HEK293 (cell line): ENCODE results near the gene SH3TC1.

ENCODE experiments used
- HOXA7 ChIP-seq: sonication (generic); formaldehyde crosslinking; IDR thresholded peaks from 2 replicates; pipeline ENCODE4 v1.8.1; 2022; ENCODE audit warnings: missing genetic modification reagents, borderline replicate concordance
- SP2 ChIP-seq: fragments of 450-650 bp; formaldehyde crosslinking; IDR thresholded peaks from 2 replicates; pipeline ENCODE4 v1.5.1; 2016; ENCODE audit warnings: missing biosample characterization, missing genetic modification characterization
- TCF7L2 ChIP-seq: IDR thresholded peaks from 2 replicates; pipeline ENCODE4 v1.6.1; 2011; ENCODE audit warnings: low read depth, mild to moderate bottlenecking, inconsistent platforms, low read length, moderate library complexity, borderline replicate concordance
- ZNF121 ChIP-seq: fragments of 450-650 bp; formaldehyde crosslinking; IDR thresholded peaks from 2 replicates; pipeline ENCODE4 v1.5.1; 2016; ENCODE audit warnings: missing biosample characterization, missing genetic modification characterization
- ZNF423 ChIP-seq: fragments of 450-650 bp; formaldehyde crosslinking; IDR thresholded peaks from 2 replicates; pipeline ENCODE4 v1.5.1; 2016; ENCODE audit warnings: missing biosample characterization, missing genetic modification characterization
- TF ChIP-seq, protein P1 (sequence below): fragments of 450-650 bp; formaldehyde crosslinking; IDR thresholded peaks from 2 replicates; pipeline ENCODE4 v1.5.1; 2016; ENCODE audit warnings: missing biosample characterization, missing genetic modification characterization

- TF ChIP-seq HOXA7 (CRISPR knock-in tag) = no peak
- TF ChIP-seq TCF7L2 = no peak
- TF ChIP-seq ZNF121 = no peak
- TF ChIP-seq, protein P1, sequence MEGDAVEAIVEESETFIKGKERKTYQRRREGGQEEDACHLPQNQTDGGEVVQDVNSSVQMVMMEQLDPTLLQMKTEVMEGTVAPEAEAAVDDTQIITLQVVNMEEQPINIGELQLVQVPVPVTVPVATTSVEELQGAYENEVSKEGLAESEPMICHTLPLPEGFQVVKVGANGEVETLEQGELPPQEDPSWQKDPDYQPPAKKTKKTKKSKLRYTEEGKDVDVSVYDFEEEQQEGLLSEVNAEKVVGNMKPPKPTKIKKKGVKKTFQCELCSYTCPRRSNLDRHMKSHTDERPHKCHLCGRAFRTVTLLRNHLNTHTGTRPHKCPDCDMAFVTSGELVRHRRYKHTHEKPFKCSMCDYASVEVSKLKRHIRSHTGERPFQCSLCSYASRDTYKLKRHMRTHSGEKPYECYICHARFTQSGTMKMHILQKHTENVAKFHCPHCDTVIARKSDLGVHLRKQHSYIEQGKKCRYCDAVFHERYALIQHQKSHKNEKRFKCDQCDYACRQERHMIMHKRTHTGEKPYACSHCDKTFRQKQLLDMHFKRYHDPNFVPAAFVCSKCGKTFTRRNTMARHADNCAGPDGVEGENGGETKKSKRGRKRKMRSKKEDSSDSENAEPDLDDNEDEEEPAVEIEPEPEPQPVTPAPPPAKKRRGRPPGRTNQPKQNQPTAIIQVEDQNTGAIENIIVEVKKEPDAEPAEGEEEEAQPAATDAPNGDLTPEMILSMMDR (tag by site-specific recombination) = no peak
- TF ChIP-seq SP2 (tag by site-specific recombination) = no peak
- TF ChIP-seq ZNF423 (tag by site-specific recombination) = no peak
Observed at GRCh38 chr4:8174970-8175369, 24.1 kb upstream of the SH3TC1 start.
